Nephron (organoid): ENCODE results near the gene TMEFF1.

Experiments used
- H3K27ac Mint-ChIP-seq, 3 experiments: 2 replicates each; pipeline ENCODE4 v1.8.0; 2020; ENCODE audit warnings: mixed read lengths in 3 of 3, mild to moderate bottlenecking in 2 of 3, moderate library complexity in 1 of 3
- H3K27me3 Mint-ChIP-seq: 2 replicates; pipeline ENCODE4 v1.8.0; 2021; ENCODE audit warnings: low read depth, mild to moderate bottlenecking, moderate library complexity, mixed read lengths
- H3K36me3 Mint-ChIP-seq: 2 replicates; pipeline ENCODE4 v1.8.0; 2020; ENCODE audit warnings: low read depth, mixed read lengths
- H3K4me1 Mint-ChIP-seq: 2 replicates; pipeline ENCODE4 v1.8.0; 2020; ENCODE audit warnings: mixed read lengths
- H3K4me3 Mint-ChIP-seq, 3 experiments: 2 replicates each; pipeline ENCODE4 v1.8.0; 2020; ENCODE audit warnings: mild to moderate bottlenecking in 3 of 3, mixed read lengths in 3 of 3, moderate library complexity in 2 of 3
- H3K9me3 Mint-ChIP-seq: 2 replicates; pipeline ENCODE4 v1.8.0; 2020; ENCODE audit warnings: mixed read lengths
- TF ChIP-seq, protein P1 (sequence below), 3 experiments: fragments of 200-600 bp; sonication (generic); IDR thresholded peaks; one replicate each; pipeline ENCODE4 v1.5.0; 2021; ENCODE audit warnings: antibody characterized with exemption in 3 of 3; ENCODE audit not compliant: unreplicated experiment in 3 of 3

Gene TMEFF1

DNA sequence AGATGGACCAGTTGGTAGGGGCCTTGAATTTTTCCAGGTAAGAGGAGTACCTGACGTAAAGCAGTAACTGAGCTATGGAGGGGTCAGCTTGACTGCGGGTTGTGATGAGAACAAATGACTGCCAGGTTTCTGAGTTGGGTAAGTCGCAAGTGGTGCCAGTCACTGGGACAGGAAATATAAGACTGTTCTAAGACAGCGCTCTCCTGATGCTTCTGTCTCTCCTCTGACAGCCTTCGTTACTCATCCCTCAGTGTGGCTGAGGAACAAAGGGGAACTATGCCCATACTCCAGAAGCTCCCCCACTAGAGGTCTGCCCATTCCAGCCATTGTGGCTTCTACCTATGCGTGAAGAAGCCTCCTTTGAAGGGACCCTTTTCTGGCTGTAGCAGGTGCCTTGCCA lies 118.2 kb downstream of the TMEFF1 start:
- Mint-ChIP-seq H3K27ac (no peak overlapping the region), H3K36me3 (peaks cover 8% of the 10 kb centered on the region), H3K4me3 (no peak overlapping the region), H3K9me3 (no peaks in the 10 kb centered on the region), H3K27me3 (peaks cover 4% of the 10 kb centered on the region), H3K4me1 (peaks cover 38% of the 10 kb centered on the region)
- TF ChIP-seq, protein P1, sequence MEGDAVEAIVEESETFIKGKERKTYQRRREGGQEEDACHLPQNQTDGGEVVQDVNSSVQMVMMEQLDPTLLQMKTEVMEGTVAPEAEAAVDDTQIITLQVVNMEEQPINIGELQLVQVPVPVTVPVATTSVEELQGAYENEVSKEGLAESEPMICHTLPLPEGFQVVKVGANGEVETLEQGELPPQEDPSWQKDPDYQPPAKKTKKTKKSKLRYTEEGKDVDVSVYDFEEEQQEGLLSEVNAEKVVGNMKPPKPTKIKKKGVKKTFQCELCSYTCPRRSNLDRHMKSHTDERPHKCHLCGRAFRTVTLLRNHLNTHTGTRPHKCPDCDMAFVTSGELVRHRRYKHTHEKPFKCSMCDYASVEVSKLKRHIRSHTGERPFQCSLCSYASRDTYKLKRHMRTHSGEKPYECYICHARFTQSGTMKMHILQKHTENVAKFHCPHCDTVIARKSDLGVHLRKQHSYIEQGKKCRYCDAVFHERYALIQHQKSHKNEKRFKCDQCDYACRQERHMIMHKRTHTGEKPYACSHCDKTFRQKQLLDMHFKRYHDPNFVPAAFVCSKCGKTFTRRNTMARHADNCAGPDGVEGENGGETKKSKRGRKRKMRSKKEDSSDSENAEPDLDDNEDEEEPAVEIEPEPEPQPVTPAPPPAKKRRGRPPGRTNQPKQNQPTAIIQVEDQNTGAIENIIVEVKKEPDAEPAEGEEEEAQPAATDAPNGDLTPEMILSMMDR (IDR thresholded peaks at IDR 0.05; ENCODE audit: unreplicated experiment in 3 of 3) = no peak

- H3K36me3 Mint-ChIP-seq = peaks cover 4% of the 10 kb centered on the region
- no peak overlapping the region for H3K27ac Mint-ChIP-seq
- H3K4me3 Mint-ChIP-seq = no peak overlapping the region
- peaks cover 38% of the 10 kb centered on the region for H3K4me1 Mint-ChIP-seq
- no peaks in the 10 kb centered on the region for H3K9me3 Mint-ChIP-seq
- peaks cover 4% of the 10 kb centered on the region for H3K27me3 Mint-ChIP-seq
- TF ChIP-seq, protein P1 (IDR thresholded peaks at IDR 0.05; ENCODE audit: unreplicated experiment in 3 of 3) = no peak
These were observed 118.9 kb downstream of the TMEFF1 start for GRCh38 chr9:100591639-100592412.

GRCh38 chr9:100595391-100596199 lies 122.6 kb downstream of the TMEFF1 start:
- no peaks in the 10 kb centered on the region for H3K9me3 Mint-ChIP-seq
- H3K27me3 Mint-ChIP-seq = peaks cover 4% of the 10 kb centered on the region
- peaks cover 45% of the 10 kb centered on the region for H3K4me1 Mint-ChIP-seq
- TF ChIP-seq, protein P1 (IDR thresholded peaks at IDR 0.05; ENCODE audit: unreplicated experiment in 3 of 3) = peak; percentile 77 to 88 (median 86)
- H3K4me3 Mint-ChIP-seq = peak overlapping the region; percentile 16 to 57 (median 34)
- no peaks in the 10 kb centered on the region for H3K36me3 Mint-ChIP-seq
- no peak overlapping the region for H3K27ac Mint-ChIP-seq

DNA sequence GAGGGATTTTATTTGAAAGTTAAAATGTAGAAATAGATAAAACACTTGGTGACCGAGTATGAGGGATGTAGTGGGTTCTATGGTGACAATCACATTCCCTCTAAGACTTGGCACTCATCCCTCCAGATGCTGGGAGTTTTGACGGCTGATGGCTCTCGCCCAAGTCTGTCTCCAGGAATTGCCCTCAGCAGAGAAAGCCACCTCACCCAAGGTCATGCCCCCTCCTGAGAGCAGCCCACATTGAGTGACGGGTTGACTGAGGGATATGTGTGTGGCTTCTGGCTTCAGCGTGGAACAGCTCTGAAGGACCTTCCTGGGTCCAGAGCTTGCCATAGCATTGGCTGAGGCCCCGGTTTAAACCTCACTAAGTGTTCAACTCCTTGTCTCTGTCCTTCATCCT lies 124.3 kb downstream of the TMEFF1 start:
- Mint-ChIP-seq H3K4me1 (peaks cover 50% of the 10 kb centered on the region), H3K27ac (no peak overlapping the region), H3K9me3 (peaks cover 2% of the 10 kb centered on the region), H3K27me3 (peaks cover 4% of the 10 kb centered on the region), H3K4me3 (peak overlapping the region; percentile 6 to 80 (median 73)), H3K36me3 (no peaks in the 10 kb centered on the region)
- TF ChIP-seq, protein P1 (IDR thresholded peaks at IDR 0.05; ENCODE audit: unreplicated experiment in 3 of 3) = no peak

GRCh38 chr9:100598641-100599145 lies 125.7 kb downstream of the TMEFF1 start:
- Mint-ChIP-seq H3K9me3 (peaks cover 2% of the 10 kb centered on the region), H3K4me3 (peak overlapping the region; percentile 73 to 80 (median 79)), H3K27me3 (peaks cover 4% of the 10 kb centered on the region), H3K36me3 (no peaks in the 10 kb centered on the region), H3K27ac (peak overlapping the region in 1 of 3 experiments; percentile 20), H3K4me1 (peaks cover 49% of the 10 kb centered on the region)
- TF ChIP-seq, protein P1 (IDR thresholded peaks at IDR 0.05; ENCODE audit: unreplicated experiment in 3 of 3) = no peak
